ENCODE measurements around the gene MYO16. TPM values are rescaled to one million over a fixed set of nuclear protein-coding genes. Genes with fewer than 3 reads are reported as not detected.

MYO16 gene
- total and polyA plus RNA-seq, 2 experiments from 2014 or later = 0.13 to 0.23 TPM

DNA sequence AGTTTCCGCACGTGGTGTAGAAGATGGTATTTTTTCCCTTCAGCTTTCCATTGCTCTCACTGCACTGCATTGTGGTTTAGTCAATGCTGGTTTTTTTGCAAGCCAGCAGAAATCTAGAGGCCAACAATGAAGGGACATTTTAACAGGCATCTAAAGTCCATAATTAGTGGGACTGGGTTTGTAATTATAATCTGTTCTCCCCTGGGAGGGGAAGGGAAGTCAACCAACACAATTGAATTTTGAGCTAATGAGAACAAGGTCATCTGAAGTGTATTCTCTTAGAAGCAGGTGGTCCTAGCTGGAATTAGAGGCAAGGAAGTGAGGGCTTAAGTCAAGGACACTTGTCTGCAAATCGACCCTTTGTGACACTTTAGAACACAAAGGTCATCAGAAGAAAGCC is 156.4 kb downstream of the MYO16 start:
- no peak overlapping the region for H2AFZ ChIP-seq

DNA sequence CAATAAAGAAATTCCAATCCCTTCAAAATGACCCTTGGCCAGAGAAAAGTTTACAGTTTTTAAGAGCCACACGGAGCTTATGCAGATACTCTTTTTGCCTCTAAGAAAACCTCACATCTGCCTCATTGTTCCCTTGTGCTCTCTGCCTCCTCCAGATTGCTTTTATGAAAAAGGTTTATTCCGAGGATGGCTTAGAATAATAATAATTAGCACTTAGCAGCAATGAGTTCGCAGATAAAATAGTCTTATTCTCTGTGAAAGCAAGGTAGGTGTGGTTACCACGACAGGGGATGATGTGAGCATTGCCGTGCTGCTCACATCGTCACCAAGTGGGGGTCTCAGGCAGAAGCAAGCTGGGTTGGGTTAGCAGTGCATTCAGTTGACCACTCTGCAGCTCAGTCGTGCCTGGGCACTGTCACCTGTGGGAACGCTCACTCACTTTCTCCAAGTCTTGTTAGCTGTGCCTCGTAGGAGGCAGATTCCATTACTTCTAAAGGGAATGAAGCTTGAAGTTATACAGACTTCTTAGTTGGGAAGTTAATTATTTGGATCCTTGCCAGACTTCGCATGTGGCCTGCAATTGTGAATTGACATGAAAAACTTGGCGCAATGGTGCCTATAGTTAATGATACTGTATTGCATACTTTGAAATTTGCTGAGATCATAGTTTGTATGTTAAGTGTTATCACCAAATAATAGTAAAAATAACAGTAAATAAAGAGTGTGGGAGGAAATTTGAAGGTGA is 157.2 kb downstream of the MYO16 start:
- no peak overlapping the region for H3K27ac ChIP-seq
- H3K9me3 ChIP-seq (ENCODE audit: low read depth) = no peaks in the 10 kb centered on the region
- no peak for DNase-seq (ENCODE audit: low spot score)
- H4K20me1 ChIP-seq (ENCODE audit: insufficient read depth, poor library complexity, severe bottlenecking) = no peaks in the 10 kb centered on the region
- H3K27me3 ChIP-seq = no peaks in the 10 kb centered on the region
- no peaks in the 10 kb centered on the region for H3K79me2 ChIP-seq
- H3K4me1 ChIP-seq (ENCODE audit: insufficient read depth) = no peaks in the 10 kb centered on the region
- H3K36me3 ChIP-seq (replicated peaks; ENCODE audit: insufficient read depth, low read depth) = no peaks in the 10 kb centered on the region
- TF ChIP-seq, protein P1, sequence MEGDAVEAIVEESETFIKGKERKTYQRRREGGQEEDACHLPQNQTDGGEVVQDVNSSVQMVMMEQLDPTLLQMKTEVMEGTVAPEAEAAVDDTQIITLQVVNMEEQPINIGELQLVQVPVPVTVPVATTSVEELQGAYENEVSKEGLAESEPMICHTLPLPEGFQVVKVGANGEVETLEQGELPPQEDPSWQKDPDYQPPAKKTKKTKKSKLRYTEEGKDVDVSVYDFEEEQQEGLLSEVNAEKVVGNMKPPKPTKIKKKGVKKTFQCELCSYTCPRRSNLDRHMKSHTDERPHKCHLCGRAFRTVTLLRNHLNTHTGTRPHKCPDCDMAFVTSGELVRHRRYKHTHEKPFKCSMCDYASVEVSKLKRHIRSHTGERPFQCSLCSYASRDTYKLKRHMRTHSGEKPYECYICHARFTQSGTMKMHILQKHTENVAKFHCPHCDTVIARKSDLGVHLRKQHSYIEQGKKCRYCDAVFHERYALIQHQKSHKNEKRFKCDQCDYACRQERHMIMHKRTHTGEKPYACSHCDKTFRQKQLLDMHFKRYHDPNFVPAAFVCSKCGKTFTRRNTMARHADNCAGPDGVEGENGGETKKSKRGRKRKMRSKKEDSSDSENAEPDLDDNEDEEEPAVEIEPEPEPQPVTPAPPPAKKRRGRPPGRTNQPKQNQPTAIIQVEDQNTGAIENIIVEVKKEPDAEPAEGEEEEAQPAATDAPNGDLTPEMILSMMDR (IDR thresholded peaks at IDR 0.05; ENCODE audit: poor library complexity) = no peak
- no peak for TF ChIP-seq EZH2 (IDR thresholded peaks at IDR 0.05; ENCODE audit: borderline replicate concordance)
- no peak for TF ChIP-seq EZH2phosphoT487 (IDR thresholded peaks at IDR 0.05; ENCODE audit: low read depth, severe bottlenecking, unreplicated experiment)
- H3K4me2 ChIP-seq = no peak overlapping the region
- 60% methylated on average over 11 of the region's 11 CpGs for WGBS (ENCODE audit: low lambda C conversion rate, missing lambda C conversion rate)
- H3K4me3 ChIP-seq = no peak overlapping the region
- H3K9me2 ChIP-seq (replicated peaks; ENCODE audit: insufficient read depth) = no peaks in the 10 kb centered on the region
- H2AFZ ChIP-seq = no peak overlapping the region

More for the DNA sequence above, 156.4 kb downstream of the MYO16 start:
- Histone ChIP-seq H3K4me2 (no peak overlapping the region), H3K9me3 (ENCODE audit: low read depth) (no peaks in the 10 kb centered on the region), H3K27ac (no peak overlapping the region), H3K9me2 (replicated peaks; ENCODE audit: insufficient read depth) (no peaks in the 10 kb centered on the region), H3K79me2 (no peaks in the 10 kb centered on the region), H3K4me1 (ENCODE audit: insufficient read depth) (no peaks in the 10 kb centered on the region), H3K4me3 (no peak overlapping the region), H4K20me1 (ENCODE audit: insufficient read depth, poor library complexity, severe bottlenecking) (no peaks in the 10 kb centered on the region), H3K27me3 (no peaks in the 10 kb centered on the region), H3K36me3 (replicated peaks; ENCODE audit: insufficient read depth, low read depth) (no peaks in the 10 kb centered on the region)
- WGBS (ENCODE audit: low lambda C conversion rate, missing lambda C conversion rate) = 81% methylated on average over 3 of the region's 3 CpGs
- DNase-seq (ENCODE audit: low spot score) = no peak
- TF ChIP-seq, protein P1 (IDR thresholded peaks at IDR 0.05; ENCODE audit: poor library complexity) = no peak
- TF ChIP-seq EZH2 (IDR thresholded peaks at IDR 0.05; ENCODE audit: borderline replicate concordance) (no peak), EZH2phosphoT487 (IDR thresholded peaks at IDR 0.05; ENCODE audit: low read depth, severe bottlenecking, unreplicated experiment) (no peak)

DNA sequence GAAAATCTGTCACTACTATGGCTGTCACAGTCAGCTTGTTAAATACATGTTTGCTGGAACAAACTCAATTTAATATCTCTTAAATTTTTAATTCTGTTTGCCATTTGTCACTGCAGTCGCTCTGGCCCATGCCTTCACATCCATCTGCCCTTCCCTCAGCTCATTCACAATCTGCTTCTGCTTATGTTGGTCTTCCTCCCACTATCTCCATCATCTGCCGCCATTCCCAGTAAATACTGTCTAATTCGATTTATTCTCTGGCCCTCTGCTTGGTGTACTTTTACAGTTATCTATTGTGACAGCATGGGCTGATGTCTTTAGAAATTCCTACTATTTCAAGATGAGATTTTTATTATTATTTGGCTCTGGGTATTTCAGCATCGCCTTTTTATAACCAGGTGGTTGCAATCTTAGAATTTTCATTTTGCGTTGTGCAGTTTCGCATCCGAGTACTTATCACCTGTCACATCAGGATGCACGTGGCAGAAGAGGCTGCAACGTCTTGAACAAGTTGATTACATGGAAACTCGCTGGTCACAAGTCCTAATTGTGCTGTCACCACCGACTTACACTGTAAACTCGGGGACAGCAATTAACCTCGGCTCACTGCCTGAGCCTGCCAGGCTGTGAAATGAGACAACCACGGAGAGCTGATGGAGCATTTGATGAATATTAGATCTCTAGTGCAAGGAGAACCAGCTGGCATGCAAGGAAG is 158.4 kb downstream of the MYO16 start:
- Histone ChIP-seq H3K9me3 (ENCODE audit: low read depth) (no peaks in the 10 kb centered on the region), H3K9me2 (replicated peaks; ENCODE audit: insufficient read depth) (no peaks in the 10 kb centered on the region), H4K20me1 (ENCODE audit: insufficient read depth, poor library complexity, severe bottlenecking) (no peaks in the 10 kb centered on the region), H3K79me2 (no peaks in the 10 kb centered on the region), H3K36me3 (replicated peaks; ENCODE audit: insufficient read depth, low read depth) (no peaks in the 10 kb centered on the region), H3K4me2 (no peak overlapping the region), H3K27me3 (no peaks in the 10 kb centered on the region), H2AFZ (no peak overlapping the region), H3K27ac (no peak overlapping the region), H3K4me3 (no peak overlapping the region), H3K4me1 (ENCODE audit: insufficient read depth) (no peaks in the 10 kb centered on the region)
- DNase-seq (ENCODE audit: low spot score) = no peak
- TF ChIP-seq, protein P1 (IDR thresholded peaks at IDR 0.05; ENCODE audit: poor library complexity) = no peak
- TF ChIP-seq EZH2 (IDR thresholded peaks at IDR 0.05; ENCODE audit: borderline replicate concordance) (no peak), EZH2phosphoT487 (IDR thresholded peaks at IDR 0.05; ENCODE audit: low read depth, severe bottlenecking, unreplicated experiment) (no peak)
- 72% methylated on average over 14 of the region's 14 CpGs for WGBS (ENCODE audit: low lambda C conversion rate, missing lambda C conversion rate)

All from hepatocyte (in vitro differentiated cells).